ENCODE results near the gene HLA-DRB1. TPM values are rescaled to one million over a fixed set of nuclear protein-coding genes. Genes with fewer than 3 reads are reported as not detected.

HLA-DRB1 gene
- total RNA-seq, 1 donor from 2014 or later = 25.5 TPM

GRCh38 chr6:32609731-32610640 lies 20.3 kb upstream of the HLA-DRB1 start:
- H3K27me3 ChIP-seq = no peaks in the 10 kb centered on the region
- no peak for DNase-seq (ENCODE audit: extremely low spot score in 2 of 2)
- no peak overlapping the region for H3K4me3 ChIP-seq
- no peaks in the 10 kb centered on the region for H3K4me1 ChIP-seq
- intact Hi-C loops (cut with DNase I) = no loop called here
- peak overlapping the region; percentile 48 for H3K27ac ChIP-seq
- no peak for TF ChIP-seq CTCF (IDR thresholded peaks at IDR 0.05)
- peak in 1 of 2 donors; percentile 48 for TF ChIP-seq POLR2AphosphoS5 (IDR thresholded peaks at IDR 0.05; ENCODE audit: insufficient read depth in 1 of 2, low read depth in 1 of 2)
- H3K9me3 ChIP-seq = no peaks in the 10 kb centered on the region
- H3K36me3 ChIP-seq = no peaks in the 10 kb centered on the region

- H3K27me3 ChIP-seq = no peaks in the 10 kb centered on the region
- H3K4me3 ChIP-seq = no peak overlapping the region
- TF ChIP-seq CTCF (IDR thresholded peaks at IDR 0.05) (no peak), POLR2A (IDR thresholded peaks at IDR 0.05) (no peak), POLR2AphosphoS5 (IDR thresholded peaks at IDR 0.05; ENCODE audit: insufficient read depth in 1 of 2, low read depth in 1 of 2) (no peak)
- intact Hi-C loops (cut with DNase I) = no loop called here
- no peak for DNase-seq (ENCODE audit: extremely low spot score in 2 of 2)
- H3K27ac ChIP-seq = peak overlapping the region; percentile 48
- no peaks in the 10 kb centered on the region for H3K36me3 ChIP-seq
- H3K9me3 ChIP-seq = no peaks in the 10 kb centered on the region
- H3K4me1 ChIP-seq = no peaks in the 10 kb centered on the region
Observed at GRCh38 chr6:32609391-32609730, 19.7 kb upstream of the HLA-DRB1 start.

GRCh38 chr6:32608362-32608761 lies 18.7 kb upstream of the HLA-DRB1 start:
- H3K9me3 ChIP-seq = no peaks in the 10 kb centered on the region

GRCh38 chr6:32607988-32608298 lies 18.3 kb upstream of the HLA-DRB1 start:
- H3K27me3 ChIP-seq = no peaks in the 10 kb centered on the region
- no peak overlapping the region for H3K4me3 ChIP-seq
- H3K4me1 ChIP-seq = no peaks in the 10 kb centered on the region
- TF ChIP-seq POLR2A (IDR thresholded peaks at IDR 0.05) (no peak), POLR2AphosphoS5 (IDR thresholded peaks at IDR 0.05; ENCODE audit: insufficient read depth in 1 of 2, low read depth in 1 of 2) (no peak), CTCF (IDR thresholded peaks at IDR 0.05) (no peak)
- H3K36me3 ChIP-seq = no peaks in the 10 kb centered on the region
- H3K9me3 ChIP-seq = no peaks in the 10 kb centered on the region
- intact Hi-C loops (cut with DNase I) = no loop called here
- no peak for DNase-seq (ENCODE audit: extremely low spot score in 2 of 2)
- H3K27ac ChIP-seq = no peak overlapping the region

More at GRCh38 chr6:32608362-32608761, 18.7 kb upstream of the HLA-DRB1 start:
- Histone ChIP-seq H3K27ac (no peak overlapping the region), H3K36me3 (no peaks in the 10 kb centered on the region), H3K27me3 (no peaks in the 10 kb centered on the region), H3K4me3 (no peak overlapping the region), H3K4me1 (no peaks in the 10 kb centered on the region)
- DNase-seq (ENCODE audit: extremely low spot score in 2 of 2) = no peak
- TF ChIP-seq POLR2A (IDR thresholded peaks at IDR 0.05) (no peak), POLR2AphosphoS5 (IDR thresholded peaks at IDR 0.05; ENCODE audit: insufficient read depth in 1 of 2, low read depth in 1 of 2) (no peak), CTCF (IDR thresholded peaks at IDR 0.05) (no peak)
- intact Hi-C loops (cut with DNase I) = no loop called here

GRCh38 chr6:32607263-32607987 lies 17.8 kb upstream of the HLA-DRB1 start:
- intact Hi-C loops (cut with DNase I) = no loop called here
- H3K4me3 ChIP-seq = no peak overlapping the region
- no peaks in the 10 kb centered on the region for H3K27me3 ChIP-seq
- H3K4me1 ChIP-seq = no peaks in the 10 kb centered on the region
- H3K36me3 ChIP-seq = no peaks in the 10 kb centered on the region
- DNase-seq (ENCODE audit: extremely low spot score in 2 of 2) = no peak
- no peak overlapping the region for H3K27ac ChIP-seq
- TF ChIP-seq POLR2AphosphoS5 (IDR thresholded peaks at IDR 0.05; ENCODE audit: insufficient read depth in 1 of 2, low read depth in 1 of 2) = no peak
- H3K9me3 ChIP-seq = no peaks in the 10 kb centered on the region
